ENCODE measurements around the gene TNNI2.

Gene TNNI2

DNA sequence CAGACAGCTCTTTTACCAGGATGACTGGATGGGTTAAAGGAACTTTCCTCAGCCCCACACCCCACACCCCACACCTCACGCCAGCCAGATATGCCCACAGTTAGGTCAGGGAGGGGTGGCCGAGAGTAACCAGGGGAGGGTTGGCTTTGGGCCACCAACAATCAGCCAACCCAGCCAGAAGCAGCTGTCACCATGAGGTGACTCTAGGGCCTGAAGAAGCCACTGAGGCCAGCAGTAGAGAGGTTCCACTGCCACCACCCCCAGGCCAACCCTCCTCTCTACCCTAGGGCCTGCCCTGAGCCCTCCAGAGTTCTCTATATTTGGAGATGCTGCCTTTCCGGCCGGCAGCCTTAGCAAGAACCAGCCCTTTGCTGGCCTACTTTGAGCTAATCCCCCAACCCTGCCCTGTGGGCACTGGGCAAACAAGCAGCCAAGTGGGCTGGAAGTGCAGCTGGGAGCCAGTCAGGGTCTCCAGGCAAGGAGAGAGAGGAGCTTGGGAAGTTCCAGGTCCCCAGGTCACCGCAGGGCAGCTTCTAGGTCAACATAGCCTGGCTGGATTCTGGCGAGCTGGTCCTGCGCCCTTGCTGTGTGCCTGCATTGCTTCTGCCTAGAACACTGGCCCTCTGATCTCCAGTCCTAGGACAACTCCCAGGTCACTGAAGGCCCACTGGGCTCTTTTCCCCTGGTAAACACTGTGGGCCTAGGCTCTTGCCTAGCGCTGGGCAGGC lies 16.0 kb upstream of the TNNI2 start:
- no peak for DNase-seq

DNA sequence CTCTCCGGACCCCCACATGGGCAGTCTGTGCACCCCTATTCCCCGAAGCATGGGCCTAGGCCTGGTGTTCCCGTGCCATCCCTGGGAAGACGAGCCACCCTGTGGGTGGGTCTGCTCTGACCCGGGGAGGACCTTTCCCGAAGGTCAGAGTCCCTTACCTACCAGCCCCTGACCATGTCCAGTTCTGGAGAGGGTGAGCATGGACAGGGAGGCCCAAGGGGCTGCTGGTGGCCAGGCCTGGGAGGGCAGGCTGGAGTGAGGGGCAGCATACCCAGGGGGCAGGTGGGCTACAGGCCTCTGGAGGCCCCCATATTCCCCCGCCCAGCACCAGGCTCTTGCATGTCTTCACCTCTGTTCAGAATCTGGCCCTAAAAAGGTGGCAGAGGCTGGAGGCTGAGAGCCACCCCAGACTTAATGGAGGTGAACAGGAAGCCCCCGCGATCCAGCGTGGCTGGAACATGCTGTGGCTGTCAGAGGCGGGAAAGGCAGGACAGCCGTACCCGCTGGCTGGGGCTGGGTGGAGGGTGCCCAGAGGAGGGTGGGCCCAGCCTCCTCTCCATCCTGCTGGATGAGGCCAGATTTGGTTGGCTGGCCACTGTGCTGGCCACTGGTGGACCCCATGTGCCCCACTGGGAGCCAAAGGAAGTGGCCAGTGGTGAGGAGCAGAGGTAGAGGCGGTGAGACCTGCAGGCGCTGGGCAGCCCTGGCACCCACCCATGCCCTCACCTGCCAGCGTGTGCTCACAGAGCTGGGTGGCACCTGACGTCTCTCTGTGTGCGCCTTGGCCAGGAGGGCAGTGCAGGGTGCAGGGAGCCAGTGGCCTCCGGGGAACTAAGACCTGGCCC lies 15.2 kb upstream of the TNNI2 start:
- no peak for DNase-seq

DNA sequence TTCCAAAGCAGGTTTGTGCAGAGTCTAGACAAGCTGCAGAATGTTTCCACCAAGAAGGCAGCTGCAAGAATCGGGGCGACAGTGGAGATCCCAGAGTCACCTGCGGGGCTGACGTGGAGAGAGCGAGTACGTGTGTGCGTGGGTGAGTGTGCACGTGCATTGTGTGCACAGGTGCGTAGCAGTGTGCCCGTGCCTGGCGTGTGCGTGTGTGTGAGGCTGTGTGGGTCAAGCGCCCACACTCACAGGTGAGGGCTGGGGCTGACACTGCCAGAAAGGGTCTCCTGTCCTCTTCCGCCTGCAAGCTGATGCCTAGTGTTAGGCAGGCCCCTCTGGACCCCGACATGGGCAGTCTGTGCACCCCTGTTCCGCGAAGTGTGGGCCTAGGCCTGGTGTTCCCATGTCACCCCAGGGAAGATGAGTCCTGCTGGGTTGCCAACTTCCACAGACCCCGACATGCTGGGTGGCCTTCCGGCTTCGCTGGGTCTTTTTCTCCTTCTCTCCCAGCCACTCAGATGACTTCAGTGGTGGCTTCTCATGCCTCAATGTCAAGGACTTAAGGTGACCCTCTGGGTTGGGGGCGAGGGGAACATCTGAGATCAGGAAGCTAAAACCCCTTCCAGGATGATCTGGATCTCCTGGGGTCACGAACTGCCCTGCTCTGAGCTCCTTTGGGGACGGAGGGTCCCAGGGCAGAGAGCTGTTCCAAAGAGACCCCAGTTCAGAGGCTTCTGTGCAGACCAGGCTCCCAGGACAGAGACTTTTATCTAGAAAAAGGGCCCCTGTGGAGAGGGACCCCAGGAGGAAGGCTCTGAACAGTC lies 14.4 kb upstream of the TNNI2 start:
- DNase-seq, result no peak

DNA sequence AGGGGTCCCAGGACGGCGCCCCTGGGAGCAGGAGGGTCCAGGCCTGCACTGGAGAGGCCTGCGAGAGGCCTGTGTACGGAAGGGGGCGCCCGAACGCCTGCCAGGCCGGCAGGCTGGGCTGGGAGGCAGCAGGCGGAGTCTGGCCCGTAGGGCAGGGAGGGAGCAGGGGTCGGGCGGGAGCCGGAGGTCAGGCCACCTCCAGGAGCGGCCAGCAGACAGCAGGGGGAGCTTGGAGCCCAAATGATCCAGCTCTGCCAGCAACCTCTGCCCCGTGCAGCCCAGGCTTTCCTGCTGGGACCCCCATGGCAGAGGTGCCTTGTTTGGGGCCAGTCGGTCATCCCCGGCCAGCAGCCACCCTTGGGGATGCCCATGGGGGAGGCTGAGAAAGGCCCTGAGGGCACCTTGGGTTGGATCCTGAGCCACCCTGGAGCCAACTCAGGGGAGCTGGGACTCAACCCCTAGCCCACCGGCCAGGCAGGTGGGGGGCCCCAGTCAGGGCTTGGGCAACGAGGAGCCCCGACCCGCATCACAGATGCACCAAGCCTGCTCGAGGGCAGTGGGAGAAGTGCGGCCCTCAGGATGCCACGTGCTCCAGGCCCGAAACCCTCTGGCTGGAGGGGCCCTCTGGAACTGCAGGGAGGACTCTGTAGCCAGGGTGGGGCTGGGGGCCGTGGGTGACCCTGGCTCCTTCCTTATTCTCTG lies 13.6 kb upstream of the TNNI2 start:
- DNase-seq, result no peak

GRCh38 chr11:1825785-1826451 lies 12.9 kb upstream of the TNNI2 start:
- DNase-seq, result no peak

DNA sequence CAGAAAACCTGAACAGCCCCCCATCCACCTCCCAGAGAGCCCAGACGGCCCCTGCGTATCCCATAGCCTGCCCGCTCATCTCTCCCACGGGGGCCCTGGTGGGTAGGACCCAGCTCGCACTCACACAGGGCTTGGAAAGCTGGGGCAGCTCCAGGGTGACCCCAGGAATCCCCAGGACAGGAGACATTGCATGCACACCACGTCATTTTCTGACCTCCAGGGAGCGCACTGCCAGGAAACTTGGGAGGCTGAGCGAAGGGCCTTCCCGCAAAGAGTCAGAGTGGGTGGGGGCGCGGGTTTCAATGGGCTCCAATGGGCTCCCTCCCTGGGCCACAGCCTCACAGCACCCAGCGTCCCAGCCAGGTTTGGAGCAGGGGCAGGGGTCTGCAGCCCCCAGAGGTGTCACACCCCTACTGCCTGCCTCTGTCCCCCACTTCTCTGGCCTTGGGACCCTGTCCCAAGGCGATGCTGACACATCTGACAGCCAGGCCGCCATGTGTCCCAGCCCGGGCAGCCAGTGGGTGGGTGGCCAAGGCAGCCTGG lies 12.2 kb upstream of the TNNI2 start:
- no peak for DNase-seq

- DNase-seq, result no peak
These were observed 11.5 kb upstream of the TNNI2 start for GRCh38 chr11:1827095-1827813.

GRCh38 chr11:1827931-1828330 lies 10.8 kb upstream of the TNNI2 start:
- DNase-seq, result no peak

DNA sequence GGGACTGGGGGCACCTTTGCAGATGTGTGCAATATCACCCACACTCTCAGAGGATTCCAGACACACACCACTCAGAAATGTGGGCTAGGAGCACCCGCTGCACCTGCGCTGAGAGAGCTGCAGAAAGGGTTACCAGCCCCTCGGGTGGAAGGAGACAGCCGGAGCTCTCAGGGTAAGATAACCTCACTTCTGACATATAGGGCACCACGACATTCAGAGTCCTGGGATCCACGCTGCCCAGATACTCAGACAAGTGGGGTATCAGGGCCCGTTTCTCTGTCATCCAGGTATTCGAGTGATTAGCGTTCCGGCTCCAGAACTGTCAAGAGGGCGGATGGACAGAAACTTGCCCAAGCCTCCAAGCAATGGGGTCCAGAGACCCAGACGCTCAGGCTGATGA lies 10.2 kb upstream of the TNNI2 start:
- DNase-seq, result no peak

DNA sequence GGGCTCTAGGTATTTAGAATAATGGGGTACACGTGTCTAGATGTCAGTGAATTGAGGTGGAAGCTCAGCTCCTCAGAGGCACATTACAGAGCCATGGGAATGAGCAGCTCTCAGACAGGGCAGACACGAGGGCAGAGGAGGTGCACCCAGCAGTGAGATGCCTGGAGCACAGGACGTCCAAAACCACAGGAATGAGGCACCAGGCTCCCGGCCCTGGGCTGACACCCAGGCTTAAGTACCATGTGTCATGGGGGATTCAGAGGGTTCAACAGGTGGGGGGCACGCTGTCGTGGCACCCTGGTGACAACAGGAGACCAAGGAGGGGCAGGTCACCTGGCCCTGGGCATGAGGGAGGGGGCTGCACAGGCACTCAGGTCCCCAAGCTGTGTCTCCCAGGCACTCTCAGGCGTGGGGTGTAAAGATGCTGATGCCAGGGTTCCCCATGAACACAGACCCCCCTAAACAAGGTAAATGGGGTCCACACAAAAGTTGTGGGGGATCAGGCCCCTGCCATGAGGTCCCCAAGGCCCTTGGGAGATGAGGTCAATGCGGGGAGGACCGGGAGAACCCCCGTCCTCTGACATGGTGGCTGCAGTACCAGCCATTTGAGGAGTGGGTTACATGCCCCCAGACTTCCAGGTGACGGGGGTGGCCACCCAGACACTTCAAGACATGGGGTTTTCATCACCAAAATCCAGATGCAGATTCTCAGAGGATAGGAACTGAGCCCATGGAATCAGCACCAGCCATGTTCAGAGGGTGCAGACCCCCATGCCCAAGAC lies 9.6 kb upstream of the TNNI2 start:
- DNase-seq, result no peak

GRCh38 chr11:1830004-1830321 lies 8.8 kb upstream of the TNNI2 start:
- no peak for DNase-seq

DNA sequence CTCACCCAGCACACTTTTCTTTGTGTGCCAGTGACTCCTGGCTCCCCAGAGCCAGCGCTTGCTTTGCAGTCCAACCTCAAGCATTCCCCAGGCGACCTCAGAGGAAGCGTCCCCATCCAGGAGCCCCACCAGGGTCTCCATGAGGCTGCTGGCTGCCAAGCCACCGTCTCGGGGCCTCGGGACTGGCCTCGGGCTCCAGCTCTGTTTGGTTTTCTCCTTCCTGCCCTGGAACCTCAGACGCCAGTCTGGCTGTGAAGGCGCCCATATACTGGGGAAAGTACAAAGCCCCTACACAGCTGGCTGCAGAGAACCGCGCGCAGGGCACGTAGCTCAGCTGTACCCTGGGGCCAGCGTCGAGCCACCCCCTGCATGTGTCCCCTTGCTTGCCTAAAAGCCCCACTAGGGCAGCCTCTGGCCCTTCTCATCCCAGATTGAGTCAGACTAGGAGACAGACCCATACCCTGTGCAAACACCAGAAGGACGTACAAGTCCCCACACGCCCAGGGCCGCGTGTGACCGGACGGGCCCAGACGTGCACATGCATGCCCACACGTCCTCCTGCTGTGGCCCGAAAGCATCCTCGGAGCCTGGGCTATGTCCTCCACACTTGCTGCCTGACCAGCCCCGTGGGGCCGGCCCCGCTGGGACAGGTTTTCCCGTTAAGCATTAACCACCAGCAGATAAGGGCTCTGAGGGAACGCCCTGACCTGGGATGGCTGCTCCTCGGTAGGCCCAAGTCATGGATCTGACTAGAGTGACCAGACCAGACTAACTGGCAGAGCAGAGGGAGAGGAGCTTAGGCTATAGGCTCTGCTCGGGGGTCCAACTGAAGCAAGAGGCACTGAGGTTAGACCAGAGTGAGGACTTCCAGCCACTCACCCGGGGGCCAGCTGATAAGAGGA lies 8.2 kb upstream of the TNNI2 start:
- DNase-seq, result no peak

- DNase-seq, result no peak
These were observed 7.2 kb upstream of the TNNI2 start for GRCh38 chr11:1831338-1832210.

DNA sequence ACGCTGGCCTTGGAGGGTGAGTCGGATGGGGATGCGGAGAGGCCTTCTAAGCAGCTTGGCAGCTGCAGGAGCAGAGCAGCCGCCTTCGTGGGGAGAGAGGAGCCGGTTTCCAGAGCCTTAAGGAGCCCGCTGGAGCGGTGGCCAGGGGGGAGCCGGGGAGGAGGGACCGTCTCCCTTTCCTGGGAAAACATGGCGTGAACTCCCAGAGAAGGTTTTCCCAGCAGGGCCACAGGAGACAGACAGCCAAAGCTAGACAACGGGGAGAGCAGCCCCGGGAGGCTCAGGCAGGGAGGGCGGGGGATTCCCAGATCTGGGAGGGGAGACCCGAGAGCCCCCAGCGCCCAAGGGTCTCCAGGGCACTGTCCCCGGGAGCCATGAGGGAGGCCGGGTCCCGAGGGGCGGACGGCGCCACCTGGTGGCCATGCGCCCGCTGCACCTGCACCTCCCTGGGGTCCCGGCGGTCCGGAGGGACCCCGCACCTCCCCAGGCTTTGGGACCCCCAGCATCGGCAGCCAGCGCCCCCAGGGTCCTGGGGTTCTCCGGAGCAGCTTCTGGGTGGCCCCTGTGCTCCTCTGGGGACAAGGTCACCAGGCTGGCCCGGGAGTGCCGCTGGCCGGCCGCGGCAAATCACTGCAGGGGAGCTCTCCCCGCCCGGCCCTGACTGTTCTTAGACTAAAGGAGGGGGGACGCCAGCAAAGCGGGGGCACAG lies 6.4 kb upstream of the TNNI2 start:
- no peak for DNase-seq

DNA sequence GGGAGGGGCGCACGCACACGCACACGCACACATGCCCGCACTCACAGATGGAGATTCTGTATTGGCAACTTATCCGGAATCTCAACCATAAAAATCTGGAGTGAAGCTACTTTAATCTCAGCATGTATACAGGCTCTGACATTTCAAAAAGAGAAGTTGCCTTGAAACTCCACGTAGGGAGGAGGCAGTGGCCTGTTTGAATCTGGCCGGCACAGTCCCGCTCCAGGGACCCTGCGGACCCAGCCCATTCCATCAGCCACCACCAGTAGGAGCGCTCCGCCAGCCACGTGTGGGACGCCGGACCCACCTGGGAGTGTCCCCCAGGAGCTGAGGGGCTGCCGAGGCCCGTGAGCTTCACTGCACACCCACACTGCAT lies 5.9 kb upstream of the TNNI2 start:
- DNase-seq, result no peak

DNA sequence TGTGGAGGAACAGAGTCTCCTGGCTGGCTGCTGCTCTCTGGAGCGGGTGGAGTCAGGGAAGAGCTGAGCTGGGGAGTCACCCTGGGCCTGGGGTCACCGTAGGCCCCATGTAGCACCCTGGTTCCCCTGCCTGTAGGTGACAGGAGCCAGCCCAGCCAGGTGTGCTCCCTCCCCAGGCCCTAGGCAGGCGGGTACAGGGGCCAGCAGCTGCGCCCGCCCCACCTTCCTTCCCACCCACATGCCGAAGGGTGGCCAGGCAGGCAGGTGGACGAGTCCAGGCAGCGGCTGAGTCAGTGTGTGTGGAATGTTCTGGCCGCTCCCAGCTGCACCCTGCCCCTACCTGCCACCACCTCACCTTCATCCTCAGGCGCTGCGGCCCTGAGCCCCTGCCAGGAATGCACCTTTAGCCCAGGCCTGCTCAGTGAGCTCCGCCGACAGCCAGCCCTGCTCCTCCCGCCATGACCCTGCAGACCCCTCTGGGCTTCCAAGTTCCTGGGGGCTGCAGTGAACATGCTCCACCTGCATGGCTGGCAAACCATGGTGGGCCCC lies 4.6 kb upstream of the TNNI2 start:
- DNase-seq, result no peak
